Adipocyte (in vitro differentiated cells): ENCODE measurements around the gene TMEM11.

Experiments used
- DNase-seq: peaks from one replicate; pipeline ENCODE4 v3.0.0-alpha.2; 2015; ENCODE audit warnings: low read depth
- H3K27me3 ChIP-seq: replicated peaks from 2 replicates; pipeline ENCODE4 v1.7.0; 2013; ENCODE audit warnings: mild to moderate bottlenecking, low read length, moderate library complexity; ENCODE audit not compliant: control insufficient read depth, insufficient read depth
- H3K36me3 ChIP-seq: 2 replicates; pipeline ENCODE4 v1.7.0; 2013; ENCODE audit warnings: low read length, mild to moderate bottlenecking, moderate library complexity; ENCODE audit not compliant: control insufficient read depth, insufficient read depth, severe bottlenecking
- H3K4me1 ChIP-seq: 2 replicates; pipeline ENCODE4 v1.7.0; 2013; ENCODE audit warnings: mild to moderate bottlenecking, low read length, moderate library complexity; ENCODE audit not compliant: control insufficient read depth, insufficient read depth
- H3K4me3 ChIP-seq: 2 replicates; pipeline ENCODE4 v1.7.0; 2013; ENCODE audit warnings: mild to moderate bottlenecking, low read length, moderate library complexity
- H3K9ac ChIP-seq: 2 replicates; pipeline ENCODE4 v1.7.0; 2013; ENCODE audit warnings: mild to moderate bottlenecking, low read length, moderate library complexity
- H3K9me3 ChIP-seq: 2 replicates; pipeline ENCODE4 v1.7.0; 2013; ENCODE audit warnings: mild to moderate bottlenecking, low read length, moderate library complexity; ENCODE audit not compliant: control insufficient read depth

TMEM11 gene

DNA sequence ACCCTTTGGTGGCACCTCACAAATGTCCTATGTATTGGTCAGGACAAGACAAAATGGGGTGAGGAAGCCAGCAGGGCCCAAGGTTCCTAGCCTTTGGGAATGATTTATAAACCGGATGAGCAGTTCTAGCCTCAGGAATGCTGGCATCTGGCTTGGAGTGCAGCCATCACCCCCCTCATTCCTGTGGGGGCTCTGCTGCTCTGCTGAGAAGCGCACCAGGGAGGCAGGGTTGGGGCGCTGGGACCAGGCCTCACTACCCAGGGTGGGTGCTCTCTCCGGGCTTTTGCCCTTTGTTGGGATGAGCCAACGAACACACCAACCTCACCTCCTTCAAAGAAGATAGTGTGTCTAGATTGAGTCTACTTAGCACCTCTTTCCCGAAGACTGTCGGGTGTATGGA is 39.2 kb downstream of the TMEM11 start:
- no peak overlapping the region for H3K4me3 ChIP-seq
- no peaks in the 10 kb centered on the region for H3K9me3 ChIP-seq
- no peak for DNase-seq

DNA sequence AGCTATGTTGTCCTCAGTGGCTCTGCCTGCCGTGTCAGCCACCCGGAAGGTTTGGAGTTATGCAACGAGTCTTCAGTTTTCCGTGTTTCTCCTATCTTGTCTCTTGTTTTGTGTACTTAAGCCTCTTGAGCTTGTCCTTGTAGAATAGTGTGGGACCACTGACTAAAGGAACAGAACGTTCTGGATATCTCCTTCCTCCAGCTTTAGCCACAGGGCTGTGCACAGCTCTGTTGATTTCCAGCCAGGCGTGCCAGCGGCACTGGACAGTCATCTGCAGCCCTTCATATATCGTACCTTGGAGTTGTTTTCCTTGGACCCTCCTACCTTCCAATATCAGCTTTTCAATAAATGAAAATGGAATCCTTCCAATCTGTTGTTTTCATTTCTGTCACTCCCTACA is 39.8 kb downstream of the TMEM11 start:
- no peak for DNase-seq
- H3K4me3 ChIP-seq = no peak overlapping the region
- H3K27me3 ChIP-seq = no peaks in the 10 kb centered on the region
- H3K9ac ChIP-seq = no peak overlapping the region
- H3K36me3 ChIP-seq = peaks cover 33% of the 10 kb centered on the region
- H3K4me1 ChIP-seq = peaks cover 21% of the 10 kb centered on the region
- H3K9me3 ChIP-seq = no peaks in the 10 kb centered on the region

More for the DNA sequence above, 39.2 kb downstream of the TMEM11 start:
- Histone ChIP-seq H3K36me3 (peaks cover 37% of the 10 kb centered on the region), H3K4me1 (peaks cover 16% of the 10 kb centered on the region), H3K27me3 (no peaks in the 10 kb centered on the region), H3K9ac (no peak overlapping the region)

DNA sequence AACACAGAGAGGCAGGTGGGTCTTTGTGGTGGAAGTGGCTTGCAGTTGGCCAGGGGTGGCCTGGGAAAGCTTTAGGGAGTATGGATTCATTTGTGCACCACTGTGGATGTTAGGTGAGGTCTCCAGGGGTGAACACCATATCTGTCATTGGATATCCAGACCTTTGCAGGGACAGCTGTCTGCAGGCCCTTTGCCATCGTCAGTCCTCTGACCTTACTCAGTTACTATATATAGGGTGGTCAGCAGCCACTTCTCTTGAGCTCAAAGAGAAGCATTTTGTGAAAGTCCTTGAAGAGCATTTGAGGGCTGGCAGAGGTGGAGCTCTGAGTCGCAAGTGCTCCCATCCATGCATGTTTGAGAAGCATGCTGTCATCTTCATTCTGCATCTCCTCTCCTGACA is 40.4 kb downstream of the TMEM11 start:
- H3K36me3 ChIP-seq = peaks cover 28% of the 10 kb centered on the region
- no peak overlapping the region for H3K4me3 ChIP-seq
- DNase-seq = no peak
- peaks cover 26% of the 10 kb centered on the region for H3K4me1 ChIP-seq
- no peaks in the 10 kb centered on the region for H3K27me3 ChIP-seq
- H3K9ac ChIP-seq = no peak overlapping the region
- H3K9me3 ChIP-seq = no peaks in the 10 kb centered on the region

- DNase-seq = no peak
- no peak overlapping the region for H3K4me3 ChIP-seq
- no peaks in the 10 kb centered on the region for H3K27me3 ChIP-seq
- H3K36me3 ChIP-seq = peaks cover 25% of the 10 kb centered on the region
- H3K4me1 ChIP-seq = peaks cover 33% of the 10 kb centered on the region
- H3K9me3 ChIP-seq = no peaks in the 10 kb centered on the region
- H3K9ac ChIP-seq = no peak overlapping the region
These were observed 41.1 kb downstream of the TMEM11 start for GRCh38 chr17:21172846-21173245.

GRCh38 chr17:21171970-21172510 is 41.9 kb downstream of the TMEM11 start:
- Histone ChIP-seq H3K4me1 (peaks cover 42% of the 10 kb centered on the region), H3K9ac (no peak overlapping the region), H3K27me3 (no peaks in the 10 kb centered on the region), H3K4me3 (no peak overlapping the region), H3K9me3 (no peaks in the 10 kb centered on the region), H3K36me3 (peaks cover 22% of the 10 kb centered on the region)
- no peak for DNase-seq

GRCh38 chr17:21171309-21171922 is 42.5 kb downstream of the TMEM11 start:
- Histone ChIP-seq H3K4me3 (no peak overlapping the region), H3K27me3 (no peaks in the 10 kb centered on the region), H3K4me1 (peaks cover 48% of the 10 kb centered on the region), H3K9ac (peak overlapping the region; percentile 11), H3K9me3 (no peaks in the 10 kb centered on the region), H3K36me3 (peaks cover 22% of the 10 kb centered on the region)
- DNase-seq = no peak

GRCh38 chr17:21170809-21171208 is 43.2 kb downstream of the TMEM11 start:
- Histone ChIP-seq H3K9me3 (no peaks in the 10 kb centered on the region), H3K9ac (peak overlapping the region; percentile 11), H3K4me3 (no peak overlapping the region), H3K4me1 (peaks cover 54% of the 10 kb centered on the region), H3K36me3 (peaks cover 22% of the 10 kb centered on the region), H3K27me3 (no peaks in the 10 kb centered on the region)
- no peak for DNase-seq

- no peak overlapping the region for H3K9ac ChIP-seq
- H3K4me3 ChIP-seq = no peak overlapping the region
- H3K27me3 ChIP-seq = no peaks in the 10 kb centered on the region
- peaks cover 21% of the 10 kb centered on the region for H3K36me3 ChIP-seq
- no peak for DNase-seq
- H3K9me3 ChIP-seq = no peaks in the 10 kb centered on the region
- peaks cover 67% of the 10 kb centered on the region for H3K4me1 ChIP-seq
These were observed 44.5 kb downstream of the TMEM11 start for GRCh38 chr17:21169496-21169895.

GRCh38 chr17:21168555-21168865 is 45.5 kb downstream of the TMEM11 start:
- Histone ChIP-seq H3K4me1 (peaks cover 76% of the 10 kb centered on the region), H3K9ac (no peak overlapping the region), H3K9me3 (no peaks in the 10 kb centered on the region), H3K27me3 (no peaks in the 10 kb centered on the region), H3K36me3 (peaks cover 11% of the 10 kb centered on the region), H3K4me3 (no peak overlapping the region)
- DNase-seq = no peak

DNA sequence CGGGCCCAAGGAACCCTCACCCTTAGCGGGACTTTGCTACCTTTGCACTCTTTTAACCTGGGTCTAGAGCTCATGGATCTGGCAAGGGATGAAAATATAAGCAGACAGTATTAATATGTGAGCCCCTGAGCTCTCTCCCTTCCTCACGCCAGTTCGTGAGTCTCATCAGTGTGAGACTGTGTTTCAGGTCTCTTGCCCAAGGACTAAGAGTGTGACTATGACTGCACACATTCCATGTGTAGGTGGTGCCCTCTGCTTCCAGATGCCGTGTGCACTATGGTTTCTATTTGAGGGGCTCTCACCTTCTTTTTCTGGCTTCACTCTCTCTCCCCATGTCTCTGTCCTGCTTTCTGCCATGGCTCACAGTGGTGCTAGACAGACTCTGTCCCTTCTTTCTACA is 46.7 kb downstream of the TMEM11 start:
- DNase-seq = peak; percentile 34
- peaks cover 88% of the 10 kb centered on the region for H3K4me1 ChIP-seq

GRCh38 chr17:21166595-21167210 is 47.3 kb downstream of the TMEM11 start:
- DNase-seq = peak; percentile 28
- Histone ChIP-seq H3K27me3 (no peaks in the 10 kb centered on the region), H3K4me1 (peaks cover 90% of the 10 kb centered on the region), H3K9ac (peak overlapping the region; percentile 92), H3K4me3 (peak overlapping the region; percentile 71), H3K36me3 (no peaks in the 10 kb centered on the region), H3K9me3 (no peaks in the 10 kb centered on the region)

More for the DNA sequence above, 46.7 kb downstream of the TMEM11 start:
- Histone ChIP-seq H3K27me3 (no peaks in the 10 kb centered on the region), H3K9ac (peak overlapping the region; percentile 92), H3K4me3 (peak overlapping the region; percentile 71), H3K36me3 (no peaks in the 10 kb centered on the region), H3K9me3 (no peaks in the 10 kb centered on the region)
